ENCODE data around the gene PCDHGB4. TPM values are rescaled to one million over a fixed set of nuclear protein-coding genes. Genes with fewer than 3 reads are reported as not detected.
"Not testable (repeated sequence)": the region's sequence is repeated elsewhere in the genome, so short reads cannot be mapped to it uniquely, and the experiment has no call there.

The PCDHGB4 gene
- total RNA-seq, 1 experiment from 2014 or later, result 0.26 TPM

DNA sequence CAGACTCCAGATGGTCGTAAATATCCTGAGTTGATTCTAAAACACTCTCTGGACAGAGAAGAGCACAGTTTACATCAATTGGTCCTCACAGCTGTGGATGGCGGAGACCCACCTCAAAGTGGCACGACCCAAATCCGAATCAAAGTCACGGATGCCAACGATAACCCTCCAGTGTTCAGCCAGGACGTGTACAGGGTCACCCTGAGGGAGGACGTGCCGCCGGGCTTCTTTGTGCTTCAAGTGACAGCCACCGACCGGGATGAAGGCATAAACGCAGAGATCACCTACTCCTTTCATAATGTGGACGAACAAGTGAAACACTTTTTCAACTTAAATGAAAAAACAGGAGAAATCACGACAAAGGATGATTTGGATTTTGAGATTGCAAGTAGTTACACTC lies 26.8 kb upstream of the PCDHGB4 start:
- no peaks in the 10 kb centered on the region for H3K27me3 ChIP-seq
- H3K4me3 ChIP-seq, result no peak overlapping the region
- DNase-seq, result no peak
- H3K36me3 ChIP-seq, result no peaks in the 10 kb centered on the region
- peaks cover 22% of the 10 kb centered on the region for H3K9me3 ChIP-seq

DNA sequence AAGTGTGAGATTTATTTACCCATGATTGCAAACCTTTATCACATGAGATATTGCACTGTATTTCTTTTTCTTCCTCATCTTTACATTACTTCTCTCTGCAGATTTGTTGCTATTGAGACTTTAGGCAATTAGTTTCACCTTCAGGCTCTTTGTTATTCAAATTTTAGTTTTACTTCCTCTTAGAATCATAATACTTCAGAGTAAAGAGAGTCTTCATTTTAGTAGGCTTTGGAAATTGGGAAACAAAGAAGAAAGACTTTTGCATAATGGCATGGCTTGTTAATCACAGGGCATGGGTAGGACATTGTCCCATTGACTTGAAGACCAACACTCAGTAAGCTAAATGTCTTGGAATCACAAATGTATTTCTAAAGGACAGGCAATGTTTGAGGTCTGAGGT lies 24.8 kb upstream of the PCDHGB4 start:
- Histone ChIP-seq H3K9me3 (peaks cover 31% of the 10 kb centered on the region), H3K4me3 (no peak overlapping the region), H3K36me3 (no peaks in the 10 kb centered on the region; the same call in 1 of the 2 replicates), H3K27me3 (no peaks in the 10 kb centered on the region)
- no peak for DNase-seq

DNA sequence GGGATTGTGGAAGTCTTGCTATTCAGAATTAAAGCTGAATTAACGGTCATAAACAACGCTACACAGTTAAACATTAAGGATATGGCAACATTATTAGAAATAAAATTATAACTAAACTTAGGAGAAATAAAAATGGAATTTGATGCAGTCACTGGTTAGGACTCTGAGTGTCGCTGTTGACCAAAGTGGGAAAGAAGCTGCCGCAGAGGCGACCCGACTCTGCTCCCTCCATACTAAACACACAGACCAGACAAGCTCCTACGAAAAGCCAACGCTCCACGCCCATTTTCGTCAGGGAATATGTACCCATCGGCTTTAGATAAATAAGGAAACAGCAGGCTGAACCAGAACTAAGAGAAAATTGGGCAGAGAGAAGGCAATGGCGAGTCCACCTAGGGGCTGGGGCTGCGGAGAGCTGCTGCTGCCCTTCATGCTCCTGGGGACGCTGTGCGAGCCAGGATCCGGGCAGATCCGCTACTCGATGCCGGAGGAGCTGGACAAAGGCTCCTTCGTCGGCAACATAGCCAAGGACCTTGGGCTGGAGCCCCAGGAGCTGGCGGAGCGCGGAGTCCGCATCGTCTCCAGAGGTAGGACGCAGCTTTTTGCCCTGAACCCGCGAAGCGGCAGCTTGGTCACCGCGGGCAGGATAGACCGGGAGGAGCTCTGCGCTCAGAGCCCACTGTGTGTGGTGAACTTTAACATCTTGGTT lies 23.4 kb upstream of the PCDHGB4 start, which contains the start of gene PCDHGA5:
Gene PCDHGA5, plus strand, starts transcription at position 211 of the 709 bp plus-strand sequence. Its CDS starts 169 bp downstream, at position 380.
- Histone ChIP-seq H3K4me3 (no peak within 1 kb of the TSS), H3K36me3 (no peaks in the 10 kb centered on the region; the same call in 1 of the 2 replicates), H3K9me3 (peaks cover 35% of the 10 kb centered on the region), H3K27me3 (no peaks in the 10 kb centered on the region)
- DNase-seq, result no peak

DNA sequence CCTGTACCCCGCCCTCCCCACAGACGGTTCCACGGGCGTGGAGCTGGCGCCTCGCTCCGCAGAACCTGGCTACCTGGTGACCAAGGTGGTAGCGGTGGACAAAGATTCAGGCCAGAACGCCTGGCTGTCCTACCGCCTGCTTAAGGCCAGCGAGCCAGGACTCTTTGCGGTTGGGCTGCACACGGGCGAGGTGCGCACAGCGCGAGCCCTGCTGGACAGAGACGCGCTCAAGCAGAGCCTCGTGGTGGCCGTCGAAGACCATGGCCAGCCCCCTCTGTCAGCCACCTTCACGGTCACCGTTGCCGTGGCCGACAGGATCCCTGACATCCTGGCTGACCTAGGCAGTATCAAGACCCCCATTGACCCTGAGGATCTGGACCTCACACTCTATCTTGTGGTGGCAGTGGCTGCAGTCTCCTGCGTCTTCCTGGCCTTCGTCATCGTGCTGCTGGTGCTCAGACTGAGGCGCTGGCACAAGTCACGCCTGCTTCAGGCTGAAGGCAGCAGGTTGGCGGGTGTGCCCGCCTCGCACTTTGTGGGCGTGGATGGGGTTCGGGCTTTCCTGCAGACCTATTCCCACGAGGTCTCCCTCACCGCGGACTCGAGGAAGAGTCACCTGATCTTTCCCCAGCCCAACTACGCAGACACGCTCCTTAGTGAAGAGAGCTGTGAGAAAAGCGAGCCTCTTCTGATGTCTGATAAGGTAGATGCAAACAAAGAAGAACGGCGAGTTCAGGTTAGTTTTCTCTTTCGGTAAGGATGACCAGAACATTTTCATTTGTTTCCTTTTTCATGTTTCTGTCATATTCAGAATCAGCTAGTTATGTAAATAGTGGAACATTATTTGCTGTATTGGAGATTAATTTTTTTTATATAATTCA lies 21.2 kb upstream of the PCDHGB4 start:
- Histone ChIP-seq H3K27me3 (no peaks in the 10 kb centered on the region), H3K4me3 (no peak overlapping the region), H3K9me3 (peaks cover 41% of the 10 kb centered on the region), H3K36me3 (no peaks in the 10 kb centered on the region; the same call in none of the 2 replicates)
- no peak for DNase-seq

DNA sequence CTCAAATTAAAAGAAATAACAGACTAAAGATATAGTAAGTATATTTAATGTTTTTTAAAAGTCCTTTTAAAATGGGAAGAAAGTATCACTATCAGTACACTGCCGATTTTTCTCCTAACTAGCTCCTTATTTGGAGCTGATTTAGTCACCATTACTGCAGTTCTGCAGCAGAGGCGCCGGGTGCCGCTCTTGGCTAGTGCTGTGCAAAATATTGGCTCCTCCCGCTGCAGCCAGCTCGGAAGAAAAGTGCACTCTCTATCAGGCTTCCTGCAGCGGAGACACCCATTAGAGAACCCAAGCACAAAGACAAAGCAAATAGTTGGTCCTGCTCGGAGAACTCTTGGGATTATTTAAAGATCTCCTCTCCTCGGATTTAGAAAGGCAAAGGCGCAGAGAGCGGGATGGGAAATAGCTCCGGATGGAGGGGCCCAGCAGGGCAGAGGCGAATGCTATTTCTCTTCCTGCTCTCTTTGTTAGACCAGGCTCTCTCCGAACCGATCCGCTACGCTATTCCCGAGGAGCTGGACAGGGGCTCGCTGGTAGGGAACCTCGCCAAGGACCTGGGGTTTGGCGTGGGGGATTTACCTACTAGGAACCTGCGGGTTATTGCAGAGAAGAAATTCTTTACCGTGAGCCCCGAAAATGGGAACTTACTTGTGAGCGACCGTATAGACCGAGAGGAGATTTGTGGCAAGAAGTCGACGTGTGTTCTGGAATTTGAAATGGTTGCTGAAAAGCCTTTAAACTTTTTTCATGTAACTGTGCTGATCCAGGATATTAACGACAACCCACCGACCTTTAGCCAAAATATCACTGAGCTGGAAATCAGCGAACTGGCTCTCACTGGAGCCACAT lies 17.3 kb upstream of the PCDHGB4 start, which contains the start of gene PCDHGB3:
Gene PCDHGB3, plus strand, starts transcription at position 249 of the 855 bp plus-strand sequence. Its CDS starts 153 bp downstream, at position 402.
- H3K4me3 ChIP-seq, result no peak within 1 kb of the TSS

DNA sequence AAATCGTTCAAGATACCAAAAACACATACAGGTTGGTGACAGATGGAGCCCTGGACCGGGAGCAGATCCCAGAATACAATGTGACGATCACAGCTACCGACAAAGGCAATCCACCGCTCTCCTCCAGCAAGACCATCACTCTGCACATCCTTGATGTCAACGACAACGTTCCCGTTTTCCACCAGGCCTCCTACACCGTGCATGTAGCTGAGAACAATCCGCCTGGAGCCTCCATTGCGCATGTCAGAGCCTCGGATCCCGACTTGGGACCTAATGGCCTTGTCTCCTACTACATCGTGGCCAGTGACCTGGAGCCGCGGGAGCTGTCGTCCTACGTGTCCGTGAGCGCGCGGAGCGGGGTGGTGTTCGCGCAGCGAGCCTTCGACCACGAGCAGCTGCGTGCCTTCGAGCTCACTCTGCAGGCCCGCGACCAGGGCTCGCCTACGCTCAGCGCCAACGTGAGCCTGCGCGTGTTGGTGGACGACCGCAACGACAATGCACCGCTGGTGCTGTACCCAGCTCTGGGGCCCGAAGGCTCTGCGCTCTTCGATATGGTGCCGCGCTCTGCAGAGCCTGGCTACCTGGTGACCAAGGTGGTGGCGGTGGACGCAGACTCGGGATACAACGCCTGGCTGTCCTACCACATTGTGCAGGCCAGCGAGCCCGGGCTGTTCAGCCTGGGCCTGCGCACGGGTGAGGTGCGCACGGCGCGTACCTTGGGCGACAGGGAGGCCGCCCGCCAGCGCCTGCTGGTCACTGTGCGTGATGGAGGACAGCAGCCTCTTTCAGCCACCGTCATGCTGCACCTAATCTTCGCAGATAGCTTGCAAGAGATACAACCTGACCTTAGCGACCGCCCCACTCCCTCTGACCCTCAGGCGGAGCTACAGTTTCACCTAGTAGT lies 15.7 kb upstream of the PCDHGB4 start:
- no peak overlapping the region for H3K4me3 ChIP-seq
- H3K9me3 ChIP-seq, result peaks cover 47% of the 10 kb centered on the region

More for the DNA sequence above, 17.3 kb upstream of the PCDHGB4 start, which contains the start of gene PCDHGB3:
- peaks cover 58% of the 10 kb centered on the region for H3K9me3 ChIP-seq
- H3K36me3 ChIP-seq, result no peaks in the 10 kb centered on the region; the same call in none of the 2 replicates
- H3K27me3 ChIP-seq, result no peaks in the 10 kb centered on the region
- no peak for DNase-seq

DNA sequence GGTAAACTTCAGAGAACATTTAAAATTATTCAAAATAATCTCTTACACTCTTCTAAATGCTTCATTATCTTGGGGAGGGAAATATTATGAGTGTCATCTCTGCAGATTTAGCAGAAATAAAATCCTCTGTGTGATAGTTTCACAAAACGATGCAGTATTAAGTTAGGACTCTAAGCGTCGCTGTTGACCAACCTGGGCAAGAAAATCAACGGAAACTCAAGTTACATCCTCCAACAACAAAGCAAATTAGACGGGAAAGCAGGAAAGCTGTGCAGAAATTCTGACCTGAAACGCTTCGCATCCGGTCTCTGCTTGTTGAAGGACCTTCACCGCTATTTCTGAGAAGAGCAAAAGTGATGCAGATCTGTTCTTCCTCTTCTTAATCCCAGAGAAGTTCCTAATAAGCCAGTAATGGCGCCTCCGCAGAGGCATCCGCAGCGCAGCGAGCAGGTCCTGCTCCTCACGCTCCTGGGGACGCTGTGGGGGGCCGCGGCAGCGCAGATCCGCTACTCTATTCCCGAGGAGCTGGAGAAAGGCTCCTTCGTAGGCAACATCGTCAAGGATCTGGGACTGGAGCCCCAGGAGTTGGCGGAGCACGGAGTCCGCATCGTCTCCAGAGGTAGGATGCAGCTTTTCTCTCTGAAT lies 13.7 kb upstream of the PCDHGB4 start, which contains the start of gene PCDHGA6:
Gene PCDHGA6, plus strand, starts transcription at position 219 of the 645 bp plus-strand sequence. Its CDS starts 193 bp downstream, at position 412.
- Histone ChIP-seq H3K27me3 (no peaks in the 10 kb centered on the region), H3K4me3 (no peak within 1 kb of the TSS), H3K9me3 (peaks cover 46% of the 10 kb centered on the region), H3K36me3 (no peaks in the 10 kb centered on the region; the same call in 1 of the 2 replicates)
- no peak for DNase-seq

More for the DNA sequence above, 15.7 kb upstream of the PCDHGB4 start:
- H3K36me3 ChIP-seq, result no peaks in the 10 kb centered on the region; the same call in 1 of the 2 replicates
- H3K27me3 ChIP-seq, result no peaks in the 10 kb centered on the region
- no peak for DNase-seq

DNA sequence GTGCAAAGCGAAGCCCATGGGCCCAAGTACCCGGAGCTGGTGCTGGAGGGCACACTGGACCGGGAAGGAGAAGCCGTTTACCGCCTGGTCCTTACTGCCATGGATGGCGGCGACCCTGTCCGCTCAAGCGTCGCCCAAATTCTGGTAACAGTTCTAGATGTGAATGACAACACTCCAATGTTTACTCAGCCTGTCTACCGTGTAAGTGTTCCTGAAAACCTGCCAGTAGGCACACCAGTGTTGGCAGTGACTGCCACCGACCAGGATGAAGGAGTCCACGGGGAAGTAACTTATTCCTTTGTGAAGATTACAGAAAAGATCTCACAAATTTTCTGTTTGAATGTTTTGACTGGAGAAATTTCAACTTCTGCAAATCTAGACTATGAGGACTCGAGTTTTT lies 12.9 kb upstream of the PCDHGB4 start:
- Histone ChIP-seq H3K4me3 (no peak overlapping the region), H3K27me3 (no peaks in the 10 kb centered on the region), H3K36me3 (no peaks in the 10 kb centered on the region; the same call in 1 of the 2 replicates), H3K9me3 (peaks cover 42% of the 10 kb centered on the region)
- DNase-seq, result no peak

DNA sequence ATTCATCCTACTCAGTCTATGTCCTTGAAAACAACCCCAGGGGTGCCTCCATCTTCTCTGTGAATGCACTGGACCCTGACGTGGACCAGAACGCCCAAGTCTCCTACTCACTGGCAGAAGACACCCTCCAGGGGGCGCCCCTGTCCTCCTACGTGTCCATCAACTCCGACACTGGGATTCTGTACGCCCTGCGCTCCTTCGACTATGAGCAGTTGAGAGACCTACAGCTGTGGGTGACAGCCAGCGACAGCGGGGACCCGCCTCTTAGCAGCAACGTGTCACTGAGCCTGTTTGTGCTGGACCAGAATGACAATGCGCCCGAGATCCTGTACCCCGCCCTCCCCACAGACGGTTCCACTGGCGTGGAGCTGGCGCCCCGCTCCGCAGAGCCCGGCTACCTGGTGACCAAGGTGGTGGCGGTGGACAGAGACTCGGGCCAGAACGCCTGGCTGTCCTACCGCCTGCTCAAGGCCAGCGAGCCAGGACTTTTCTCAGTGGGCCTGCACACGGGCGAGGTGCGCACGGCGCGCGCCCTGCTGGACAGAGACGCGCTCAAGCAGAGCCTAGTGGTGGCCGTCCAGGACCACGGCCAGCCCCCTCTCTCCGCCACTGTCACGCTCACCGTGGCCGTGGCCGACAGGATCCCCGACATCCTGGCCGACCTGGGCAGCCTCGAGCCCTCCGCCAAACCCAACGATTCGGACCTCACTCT lies 11.9 kb upstream of the PCDHGB4 start:
- not testable (repeated sequence) for H3K36me3 ChIP-seq, DNase-seq

DNA sequence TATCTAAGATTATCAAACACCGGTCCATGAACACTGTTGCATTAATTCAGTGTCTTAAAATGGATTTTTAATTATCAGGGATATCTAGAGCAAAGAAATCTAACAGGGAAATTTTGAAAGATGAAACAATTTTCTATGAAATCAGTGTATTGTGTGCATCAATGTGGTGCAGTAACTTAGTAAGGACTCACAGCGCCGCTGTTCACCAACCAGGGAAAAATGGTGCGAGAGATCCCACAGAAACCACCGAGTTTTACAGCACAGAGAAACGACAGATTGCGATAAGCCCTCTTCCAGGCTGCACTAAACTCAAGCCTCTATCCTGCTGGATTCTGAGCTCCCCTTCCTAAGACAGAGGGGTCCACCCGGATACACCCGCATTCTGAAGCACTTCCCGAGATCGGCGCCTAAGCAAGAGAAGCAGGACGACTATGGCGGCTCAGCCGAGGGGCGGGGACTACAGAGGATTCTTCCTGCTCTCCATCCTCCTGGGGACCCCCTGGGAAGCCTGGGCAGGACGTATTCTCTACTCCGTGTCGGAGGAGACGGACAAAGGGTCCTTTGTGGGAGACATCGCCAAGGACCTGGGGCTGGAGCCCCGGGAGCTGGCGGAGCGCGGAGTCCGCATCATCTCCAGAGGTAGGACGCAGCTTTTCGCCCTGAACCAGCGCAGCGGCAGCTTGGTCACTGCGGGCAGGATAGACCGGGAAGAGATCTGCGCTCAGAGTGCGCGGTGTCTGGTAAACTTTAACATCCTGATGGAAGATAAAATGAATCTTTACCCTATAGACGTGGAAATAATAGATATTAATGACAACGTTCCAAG lies 4.8 kb upstream of the PCDHGB4 start, which contains the start of gene PCDHGA7:
Gene PCDHGA7, plus strand, starts transcription at position 274 of the 826 bp plus-strand sequence. Its CDS starts 158 bp downstream, at position 432.
- DNase-seq, result no peak
- Histone ChIP-seq H3K27me3 (no peaks in the 10 kb centered on the region), H3K9me3 (peaks cover 9% of the 10 kb centered on the region), H3K4me3 (no peak within 1 kb of the TSS), H3K36me3 (no peaks in the 10 kb centered on the region)

More for the DNA sequence above, 11.9 kb upstream of the PCDHGB4 start:
- H3K9me3 ChIP-seq, result peaks cover 41% of the 10 kb centered on the region
- not testable (repeated sequence) for H3K27me3 ChIP-seq, H3K4me3 ChIP-seq

DNA sequence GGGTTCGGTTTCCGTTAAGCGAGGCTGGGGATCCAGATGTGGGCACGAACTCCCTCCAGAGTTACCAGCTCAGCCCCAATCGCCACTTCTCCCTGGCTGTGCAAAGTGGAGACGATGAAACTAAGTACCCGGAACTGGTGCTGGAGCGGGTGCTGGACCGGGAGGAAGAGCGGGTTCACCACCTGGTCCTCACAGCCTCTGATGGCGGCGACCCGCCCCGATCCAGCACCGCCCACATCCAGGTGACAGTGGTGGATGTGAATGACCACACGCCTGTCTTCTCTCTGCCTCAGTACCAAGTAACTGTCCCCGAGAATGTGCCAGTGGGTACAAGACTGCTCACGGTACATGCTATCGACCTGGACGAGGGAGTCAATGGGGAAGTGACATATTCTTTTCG lies 4.2 kb upstream of the PCDHGB4 start:
- Histone ChIP-seq H3K36me3 (no peaks in the 10 kb centered on the region), H3K4me3 (no peak overlapping the region), H3K27me3 (no peaks in the 10 kb centered on the region), H3K9me3 (peaks cover 9% of the 10 kb centered on the region)
- no peak for DNase-seq

DNA sequence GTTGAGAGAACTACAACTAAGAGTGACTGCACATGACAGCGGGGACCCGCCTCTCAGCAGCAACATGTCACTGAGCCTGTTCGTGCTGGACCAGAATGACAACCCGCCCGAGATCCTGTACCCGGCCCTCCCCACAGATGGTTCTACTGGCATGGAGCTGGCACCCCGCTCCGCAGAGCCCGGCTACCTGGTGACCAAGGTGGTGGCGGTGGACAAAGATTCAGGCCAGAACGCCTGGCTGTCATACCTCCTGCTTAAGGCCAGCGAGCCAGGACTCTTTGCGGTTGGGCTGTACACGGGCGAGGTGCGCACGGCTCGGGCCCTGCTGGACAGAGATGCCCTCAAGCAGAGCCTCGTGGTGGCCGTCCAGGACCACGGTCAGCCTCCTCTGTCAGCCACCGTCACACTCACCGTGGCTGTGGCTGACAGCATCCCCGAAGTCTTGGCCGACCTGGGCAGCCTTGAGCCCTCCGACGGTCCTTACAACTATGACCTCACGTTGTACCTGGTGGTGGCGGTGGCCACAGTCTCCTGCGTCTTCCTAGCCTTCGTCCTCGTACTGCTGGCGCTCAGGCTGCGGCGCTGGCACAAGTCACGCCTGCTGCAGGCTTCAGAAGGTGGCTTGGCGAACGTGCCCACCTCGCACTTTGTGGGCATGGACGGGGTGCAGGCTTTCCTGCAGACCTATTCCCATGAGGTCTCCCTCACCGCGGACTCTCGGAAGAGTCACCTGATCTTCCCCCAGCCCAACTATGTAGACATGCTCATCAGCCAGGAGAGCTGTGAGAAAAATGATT lies 2.8 kb upstream of the PCDHGB4 start:
- Histone ChIP-seq H3K9me3 (peaks cover 11% of the 10 kb centered on the region), H3K27me3 (no peaks in the 10 kb centered on the region), H3K4me3 (no peak overlapping the region), H3K36me3 (no peaks in the 10 kb centered on the region)
- no peak for DNase-seq

DNA sequence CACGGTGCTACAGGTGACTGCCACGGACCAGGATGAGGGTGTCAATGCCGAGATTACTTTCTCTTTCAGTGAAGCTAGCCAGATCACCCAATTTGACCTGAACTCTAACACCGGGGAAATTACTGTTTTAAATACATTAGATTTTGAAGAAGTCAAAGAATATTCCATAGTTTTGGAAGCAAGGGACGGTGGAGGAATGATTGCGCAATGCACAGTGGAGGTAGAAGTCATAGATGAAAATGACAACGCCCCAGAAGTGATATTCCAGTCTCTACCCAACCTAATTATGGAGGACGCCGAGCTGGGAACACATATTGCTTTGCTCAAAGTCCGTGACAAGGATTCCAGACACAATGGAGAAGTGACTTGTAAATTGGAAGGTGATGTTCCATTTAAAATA lies 1.2 kb downstream of the PCDHGB4 start:
- no peaks in the 10 kb centered on the region for H3K27me3 ChIP-seq
- DNase-seq, result no peak
- H3K36me3 ChIP-seq, result no peaks in the 10 kb centered on the region
- peaks cover 11% of the 10 kb centered on the region for H3K9me3 ChIP-seq
- no peak overlapping the region for H3K4me3 ChIP-seq

Measured in MG63 (cell line).